Measurements from ENCODE around the gene ANGPT4.

DNA sequence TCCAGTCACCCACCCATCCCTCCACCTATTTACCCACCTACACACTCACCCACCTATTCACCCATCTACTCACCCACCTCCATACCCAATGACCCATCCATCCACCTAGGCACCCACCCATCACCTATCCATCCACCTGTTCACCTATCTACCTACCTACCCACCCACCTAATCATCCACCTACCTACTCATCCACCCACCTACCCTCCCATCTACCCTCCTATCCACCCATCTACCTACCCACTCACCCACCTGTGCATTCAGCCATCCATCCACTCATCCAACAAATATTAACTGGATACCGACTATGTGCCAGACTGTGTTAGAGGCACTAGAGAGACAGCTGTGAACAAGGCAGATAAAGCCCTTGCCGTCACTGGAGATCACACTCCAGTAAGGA lies 45.6 kb upstream of the ANGPT4 start:
- TF ChIP-seq, protein P1, sequence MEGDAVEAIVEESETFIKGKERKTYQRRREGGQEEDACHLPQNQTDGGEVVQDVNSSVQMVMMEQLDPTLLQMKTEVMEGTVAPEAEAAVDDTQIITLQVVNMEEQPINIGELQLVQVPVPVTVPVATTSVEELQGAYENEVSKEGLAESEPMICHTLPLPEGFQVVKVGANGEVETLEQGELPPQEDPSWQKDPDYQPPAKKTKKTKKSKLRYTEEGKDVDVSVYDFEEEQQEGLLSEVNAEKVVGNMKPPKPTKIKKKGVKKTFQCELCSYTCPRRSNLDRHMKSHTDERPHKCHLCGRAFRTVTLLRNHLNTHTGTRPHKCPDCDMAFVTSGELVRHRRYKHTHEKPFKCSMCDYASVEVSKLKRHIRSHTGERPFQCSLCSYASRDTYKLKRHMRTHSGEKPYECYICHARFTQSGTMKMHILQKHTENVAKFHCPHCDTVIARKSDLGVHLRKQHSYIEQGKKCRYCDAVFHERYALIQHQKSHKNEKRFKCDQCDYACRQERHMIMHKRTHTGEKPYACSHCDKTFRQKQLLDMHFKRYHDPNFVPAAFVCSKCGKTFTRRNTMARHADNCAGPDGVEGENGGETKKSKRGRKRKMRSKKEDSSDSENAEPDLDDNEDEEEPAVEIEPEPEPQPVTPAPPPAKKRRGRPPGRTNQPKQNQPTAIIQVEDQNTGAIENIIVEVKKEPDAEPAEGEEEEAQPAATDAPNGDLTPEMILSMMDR (IDR thresholded peaks at IDR 0.05) = no peak
- TF ChIP-seq EZH2 (IDR thresholded peaks at IDR 0.05) = no peak

All from neural progenitor cell (in vitro differentiated cells).